ENCODE data around the gene MSH3.
"Not testable (repeated sequence)": the region's sequence is repeated elsewhere in the genome, so short reads cannot be mapped to it uniquely, and the experiment has no call there.

MSH3 gene

DNA sequence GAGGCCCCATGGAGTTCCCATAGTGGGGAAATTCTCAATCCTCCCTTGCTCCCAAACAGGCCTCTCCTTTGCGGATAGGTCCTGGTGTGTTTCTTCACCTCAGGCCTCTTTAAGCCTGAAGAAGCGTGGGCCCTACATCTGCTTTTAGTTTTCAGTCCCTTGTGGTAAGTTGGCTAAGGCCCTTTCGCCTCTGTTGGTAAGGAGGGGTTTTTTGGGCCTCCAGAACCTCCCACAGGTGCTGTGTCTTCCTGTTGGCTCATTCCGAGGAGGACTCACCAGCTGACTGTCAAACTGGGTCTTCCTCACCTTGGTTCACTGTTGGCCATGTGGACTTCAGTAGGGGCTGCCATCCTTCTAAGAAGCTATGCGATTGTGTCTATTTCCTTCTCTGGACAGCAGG lies 56.8 kb downstream of the MSH3 start:
- DNase-seq, result no peak

DNA sequence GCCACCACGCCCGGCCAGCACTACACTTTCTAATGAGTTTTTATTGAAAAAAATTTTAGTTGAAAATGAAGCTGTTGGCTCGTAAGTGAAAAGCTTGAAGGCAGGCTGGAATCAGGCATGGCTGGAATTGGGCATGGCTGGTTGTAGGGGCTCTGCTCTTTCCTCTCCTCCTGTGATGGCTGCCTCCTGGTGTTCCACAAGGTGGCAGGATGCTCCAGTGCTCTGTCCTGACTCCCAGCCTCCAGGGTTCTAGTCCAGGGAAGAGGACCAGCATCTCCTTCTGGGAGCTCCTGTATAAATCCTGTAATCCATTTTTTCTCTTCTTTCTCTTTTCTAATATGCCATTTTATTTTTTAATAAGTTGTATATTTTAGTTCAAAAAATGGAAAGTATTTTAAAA lies 57.5 kb downstream of the MSH3 start:
- no peak for DNase-seq

DNA sequence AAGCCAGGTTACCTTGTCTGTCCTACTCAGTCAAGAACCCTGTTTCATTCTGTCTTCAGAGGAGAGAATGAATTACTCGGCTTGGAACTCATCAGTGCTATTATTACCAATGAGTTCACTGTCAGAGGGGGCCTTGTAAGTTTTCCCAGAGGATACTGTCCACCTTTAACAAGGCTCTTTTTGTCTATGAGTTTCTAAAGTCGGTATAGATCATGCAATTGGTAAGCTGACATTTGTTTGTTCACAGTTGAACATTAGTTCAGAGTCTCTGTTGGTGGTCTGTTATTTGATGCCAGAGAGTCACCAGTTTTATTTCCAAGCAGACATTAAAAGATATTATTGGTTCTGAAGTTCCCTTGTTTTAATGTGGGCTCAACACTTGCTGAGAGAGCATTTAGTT lies 58.5 kb downstream of the MSH3 start:
- DNase-seq, result no peak

DNA sequence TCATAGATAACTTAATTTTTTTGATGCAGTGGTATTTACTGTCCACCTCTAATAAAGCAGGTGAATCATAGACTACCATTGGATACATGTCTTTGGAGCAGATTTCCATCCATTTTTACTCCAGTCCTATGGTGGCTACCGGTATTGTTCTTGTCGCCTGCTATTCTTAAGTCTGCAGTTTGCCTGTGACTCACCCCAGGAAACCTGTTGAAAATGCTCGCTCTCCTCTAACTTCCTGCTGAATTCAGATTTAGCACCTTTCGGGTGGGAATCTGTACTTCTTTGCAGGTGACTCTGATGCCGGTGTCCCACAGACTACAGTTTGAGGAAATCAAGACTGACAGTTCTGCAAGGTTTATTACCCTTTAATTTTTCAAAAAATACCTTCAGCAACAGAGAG lies 59.2 kb downstream of the MSH3 start:
- no peak for DNase-seq

DNA sequence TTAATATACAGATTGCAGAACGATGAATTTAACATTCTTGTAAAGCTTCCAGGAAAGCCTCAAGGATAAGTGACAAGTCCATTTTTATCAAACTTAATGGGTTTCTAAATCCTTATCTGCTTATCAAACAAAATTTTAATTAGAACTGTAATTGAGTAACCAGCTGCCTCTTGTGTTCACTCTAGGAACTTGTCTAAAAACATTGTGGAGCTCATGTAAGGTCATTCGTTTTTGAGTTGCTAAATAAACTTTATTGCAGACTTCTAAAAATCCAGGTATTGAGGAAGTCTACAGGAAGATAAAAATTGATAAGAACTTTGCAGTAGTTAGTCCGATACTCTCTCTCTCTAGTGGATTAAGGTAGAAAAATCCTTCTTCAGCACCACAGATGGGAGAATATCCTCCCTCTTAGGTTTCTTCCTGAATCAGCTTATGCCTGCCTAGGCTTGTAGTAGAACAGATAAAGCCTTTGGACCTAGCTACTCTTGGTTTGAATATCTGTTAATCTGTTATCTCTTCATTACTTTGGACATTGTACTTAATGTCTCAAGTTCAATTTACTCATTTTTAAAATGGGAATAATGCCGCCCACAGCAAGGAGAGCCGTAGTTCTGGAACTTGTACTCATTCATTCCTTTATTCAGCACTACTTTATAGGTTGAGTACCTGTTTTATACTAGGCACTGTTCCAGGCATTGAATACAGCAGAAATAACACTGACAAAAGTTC lies 60.3 kb downstream of the MSH3 start:
- no peak for DNase-seq

DNA sequence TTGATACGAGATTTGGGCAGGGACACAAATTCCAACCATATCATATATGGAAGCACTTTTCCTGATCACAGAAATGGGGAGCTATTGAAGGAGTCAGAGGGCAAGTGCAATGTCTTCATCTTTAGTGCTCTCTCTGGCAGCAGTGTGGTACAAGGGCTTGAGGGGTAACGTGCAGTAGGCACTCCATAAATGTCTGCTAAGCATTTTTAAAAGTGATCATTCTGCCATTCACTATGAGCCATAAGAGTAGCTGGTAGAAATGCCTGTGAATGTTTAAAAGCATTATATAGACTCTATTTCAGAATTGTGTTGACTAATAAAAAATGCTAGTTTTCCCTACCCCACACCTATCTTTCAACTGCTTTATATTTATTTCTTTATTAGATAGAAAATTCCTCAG lies 61.4 kb downstream of the MSH3 start:
- DNase-seq, result no peak

DNA sequence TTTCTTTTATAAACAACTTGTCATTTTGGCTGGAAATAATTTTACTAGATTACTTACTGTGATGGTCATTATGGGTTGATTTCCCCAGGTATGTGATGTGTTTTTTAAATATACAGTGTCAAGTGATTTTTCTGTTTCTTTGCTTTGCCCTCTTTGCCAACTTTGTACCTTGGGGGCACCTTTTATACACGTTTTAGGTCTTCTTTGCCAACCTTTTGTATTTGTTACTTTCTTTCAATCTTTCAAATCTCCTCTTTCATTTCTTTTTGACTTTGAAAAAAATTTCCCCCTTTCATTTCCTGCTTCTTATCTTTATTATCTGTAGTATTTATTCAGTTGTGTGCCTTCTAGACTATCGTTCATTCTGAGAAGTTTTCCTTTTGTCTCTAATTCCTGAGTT lies 65.7 kb downstream of the MSH3 start:
- DNase-seq, result no peak

DNA sequence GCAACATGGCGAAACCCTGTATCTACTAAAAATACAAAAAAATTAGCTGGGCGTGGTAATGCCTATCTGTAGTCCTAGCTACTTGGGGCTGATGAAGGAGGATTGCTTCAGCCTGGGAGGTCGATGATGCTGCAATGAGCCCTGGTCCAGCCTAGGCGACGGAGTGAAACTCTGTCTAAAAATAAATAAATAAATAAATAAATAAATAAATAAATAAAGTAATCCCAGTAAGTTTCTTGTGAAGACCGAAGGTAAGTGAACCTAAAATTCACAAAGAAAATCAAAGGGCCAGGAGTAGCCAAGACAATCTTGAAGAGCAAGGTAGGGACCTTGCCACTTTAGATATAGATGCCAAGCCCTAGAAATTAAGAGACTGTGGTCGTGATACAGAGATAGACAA lies 68.5 kb downstream of the MSH3 start:
- no peak for DNase-seq

DNA sequence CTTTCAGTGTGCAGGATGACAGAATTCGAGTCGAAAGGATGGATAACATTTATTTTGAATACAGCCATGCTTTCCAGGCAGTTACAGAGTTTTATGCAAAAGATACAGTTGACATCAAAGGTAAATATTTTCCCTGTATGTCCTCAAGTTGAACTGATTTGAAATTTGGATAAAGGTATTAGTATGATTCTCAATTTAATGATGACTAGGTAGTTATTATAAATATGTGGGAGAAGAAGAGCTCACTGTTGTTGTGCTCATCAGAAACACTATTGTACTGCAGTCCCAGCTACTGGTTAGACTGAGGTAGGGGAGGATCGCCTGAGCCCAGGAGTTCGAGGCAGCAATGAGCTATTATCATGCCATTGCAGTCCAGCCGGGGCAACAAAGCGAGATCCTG lies 71.0 kb downstream of the MSH3 start:
- DNase-seq, result no peak

DNA sequence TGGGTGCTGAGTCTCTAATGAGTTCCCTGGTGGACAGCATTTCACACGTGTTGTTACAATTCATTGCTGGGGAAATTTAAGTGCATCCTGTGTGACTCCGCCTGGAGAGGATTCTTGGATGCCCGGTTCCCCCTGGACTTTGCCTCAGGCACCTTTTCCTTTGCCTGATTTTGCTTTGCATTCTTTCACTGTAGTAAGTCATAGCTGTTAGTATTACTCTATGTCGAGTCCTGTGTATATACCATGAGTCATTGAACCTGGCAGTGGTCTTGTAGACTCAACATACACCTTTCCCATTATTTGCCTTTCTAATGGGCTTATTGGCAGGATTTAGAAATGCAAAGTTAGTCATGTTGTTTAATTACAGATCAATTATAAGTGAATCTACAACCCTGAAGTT lies 82.3 kb downstream of the MSH3 start:
- DNase-seq, result no peak

DNA sequence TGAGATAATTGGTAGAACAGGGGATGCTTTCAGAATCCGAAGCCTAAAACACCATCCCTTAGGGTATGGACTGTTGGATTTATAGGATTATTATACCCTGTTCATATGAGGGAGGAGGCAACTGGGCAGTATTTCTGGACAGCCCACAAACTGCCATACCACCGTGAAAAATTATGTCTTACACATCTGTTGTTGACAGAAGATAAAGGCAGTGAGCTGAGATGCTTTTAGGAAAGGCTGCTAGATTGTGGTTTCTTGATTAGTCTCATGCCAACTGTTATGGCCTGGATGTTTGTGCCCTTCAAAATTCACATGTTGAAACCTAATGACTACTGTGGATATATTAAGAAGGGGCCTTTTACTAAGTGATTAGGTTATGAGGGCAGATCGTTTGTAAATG lies 84.0 kb downstream of the MSH3 start:
- no peak for DNase-seq

DNA sequence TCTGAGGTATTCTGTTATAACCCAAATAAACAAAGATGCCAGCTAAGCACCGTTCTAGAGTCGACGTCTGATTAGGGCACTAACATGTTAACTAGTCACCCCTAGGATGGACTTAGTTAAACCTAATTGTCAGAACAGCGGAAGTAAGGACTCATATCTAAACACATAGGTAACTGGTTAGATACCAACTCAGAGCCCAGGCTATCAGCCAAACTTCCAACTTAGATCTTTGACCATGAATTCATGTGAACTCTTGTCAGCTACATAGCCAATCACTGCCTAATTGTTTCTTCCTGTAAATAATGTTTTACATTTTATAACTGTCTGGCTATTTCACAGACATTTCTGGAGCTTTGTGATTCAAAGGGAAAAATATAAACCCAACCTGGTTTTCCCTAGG lies 84.6 kb downstream of the MSH3 start:
- DNase-seq, result no peak

DNA sequence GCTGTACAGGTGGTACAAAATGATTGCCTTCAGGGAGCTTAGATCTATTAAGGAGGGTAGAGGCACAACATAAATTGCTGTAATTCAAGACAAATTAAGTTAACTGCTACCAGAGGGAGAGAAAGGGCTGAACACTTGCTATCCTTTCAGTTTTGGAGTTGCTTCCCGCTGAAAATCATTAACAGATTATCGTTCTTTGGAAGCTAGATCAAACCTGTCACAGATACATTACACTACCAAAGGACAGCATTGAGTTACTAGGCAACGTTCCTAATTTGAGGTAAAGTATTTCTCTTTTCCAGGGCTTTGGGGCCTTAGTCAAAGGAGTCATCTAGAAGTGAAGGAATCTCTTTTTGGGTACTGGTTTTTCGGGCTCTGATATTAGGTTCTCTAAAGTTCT lies 85.0 kb downstream of the MSH3 start:
- no peak for DNase-seq

DNA sequence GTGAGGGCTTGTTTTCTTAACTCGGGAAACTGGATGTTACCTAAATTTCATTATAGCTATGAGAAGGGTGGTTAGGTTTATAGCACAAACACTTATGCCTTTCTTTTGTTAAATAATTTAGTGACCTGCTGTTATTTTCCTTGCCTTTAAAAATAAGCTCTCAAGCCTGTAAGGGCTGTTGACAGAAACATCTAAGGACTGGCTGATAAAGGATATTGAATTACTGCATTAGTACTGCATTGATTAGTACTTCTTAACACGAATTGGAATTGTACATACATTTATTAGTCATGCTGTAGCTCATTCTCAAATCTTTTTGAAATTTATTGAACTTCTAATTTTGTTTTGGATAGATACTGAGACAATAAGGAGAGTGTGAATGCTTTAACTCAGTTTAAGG lies 85.4 kb downstream of the MSH3 start:
- no peak for DNase-seq

DNA sequence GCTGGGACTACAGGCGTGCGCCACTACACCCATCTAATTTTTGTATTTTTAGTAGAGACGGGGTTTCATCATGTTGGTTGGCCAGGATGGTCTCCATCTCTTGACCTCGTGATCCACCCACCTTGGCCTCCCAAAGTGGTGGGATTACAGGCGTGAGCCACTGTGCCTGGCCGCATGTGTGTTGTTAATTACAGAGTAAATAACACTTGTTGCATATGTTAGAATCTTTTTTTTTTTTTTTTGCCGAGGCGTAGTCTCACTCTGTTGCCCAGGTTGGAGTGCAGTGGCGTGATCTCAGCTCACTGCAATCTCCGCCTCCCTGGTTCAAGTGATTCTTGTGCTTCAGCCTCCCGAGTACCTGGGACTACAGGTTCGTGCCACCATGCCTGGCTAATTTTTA lies 86.0 kb downstream of the MSH3 start:
- not testable (repeated sequence) for DNase-seq

DNA sequence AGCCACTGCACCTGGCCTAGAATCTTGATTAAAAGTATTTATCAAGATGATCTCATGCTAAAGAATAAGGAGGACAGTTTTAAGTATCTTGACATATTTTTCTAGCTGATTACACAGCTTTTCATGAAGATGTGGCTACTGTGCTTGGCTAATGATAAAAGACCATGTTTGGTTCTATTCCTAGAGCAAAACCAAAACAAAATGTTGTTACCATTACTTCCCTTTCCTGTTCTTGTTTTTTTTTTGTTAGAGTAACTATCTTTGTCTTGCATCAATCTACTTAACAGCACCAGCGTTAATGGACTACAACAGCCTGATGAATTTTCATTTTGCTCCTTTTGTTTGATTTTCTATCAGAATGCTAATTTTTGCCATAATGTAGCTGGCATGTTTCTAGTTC lies 86.5 kb downstream of the MSH3 start:
- DNase-seq, result peak; percentile 10

DNA sequence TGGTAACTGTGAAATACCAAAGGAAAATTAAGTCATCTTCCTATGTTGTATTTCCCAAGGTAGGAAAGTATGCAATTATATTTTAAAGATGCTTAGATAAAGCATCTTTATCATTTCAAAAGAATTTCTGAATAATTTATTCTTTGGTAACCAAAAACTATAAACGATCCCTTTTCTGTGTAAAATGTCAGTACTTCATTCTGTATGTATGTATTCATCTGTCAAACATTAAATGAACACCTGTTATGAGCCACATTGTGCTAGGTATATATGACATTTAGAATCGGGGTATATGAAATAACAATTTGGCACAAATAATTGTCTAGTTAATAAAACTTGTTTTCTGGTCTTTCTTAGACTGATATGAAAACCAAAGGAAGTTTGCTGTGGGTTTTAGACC lies 89.7 kb downstream of the MSH3 start:
- no peak for DNase-seq

DNA sequence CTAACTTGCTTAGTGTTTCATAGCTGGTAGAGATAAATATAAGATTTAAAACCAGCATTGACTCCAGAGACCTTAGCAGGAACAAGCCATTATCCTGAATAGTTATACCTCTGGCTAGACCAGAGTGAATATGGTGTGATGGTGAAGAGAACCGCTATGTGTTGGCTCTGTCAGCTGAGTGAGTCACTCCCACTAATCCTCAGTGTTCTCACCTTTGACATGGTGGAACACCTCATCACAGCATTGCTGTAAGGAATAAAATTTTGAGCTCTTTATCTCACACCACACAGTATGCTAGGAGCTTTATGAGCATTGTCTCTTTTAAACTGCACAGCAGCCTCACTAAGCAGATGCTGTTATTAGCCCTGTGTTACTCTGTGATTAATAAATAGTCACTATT lies 91.0 kb downstream of the MSH3 start:
- no peak for DNase-seq

DNA sequence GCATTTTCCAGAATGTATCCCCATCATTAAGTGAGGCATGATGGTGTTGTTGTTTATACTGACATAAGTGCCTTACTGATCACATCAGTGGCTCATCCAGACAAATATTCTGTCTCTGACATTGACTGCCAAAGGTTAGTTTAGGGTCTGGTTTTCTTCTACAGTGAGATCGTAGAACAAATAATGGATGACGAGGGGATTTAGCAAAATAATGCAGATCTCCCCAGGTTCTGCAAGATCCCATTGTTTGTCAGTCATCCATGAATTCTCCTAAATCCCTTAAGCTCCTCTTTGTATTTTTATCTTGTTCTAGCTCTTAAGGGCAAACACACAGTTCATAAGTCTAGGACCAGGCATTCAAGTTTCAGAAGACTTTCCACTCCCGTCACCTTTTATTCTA lies 93.5 kb downstream of the MSH3 start:
- DNase-seq, result no peak

DNA sequence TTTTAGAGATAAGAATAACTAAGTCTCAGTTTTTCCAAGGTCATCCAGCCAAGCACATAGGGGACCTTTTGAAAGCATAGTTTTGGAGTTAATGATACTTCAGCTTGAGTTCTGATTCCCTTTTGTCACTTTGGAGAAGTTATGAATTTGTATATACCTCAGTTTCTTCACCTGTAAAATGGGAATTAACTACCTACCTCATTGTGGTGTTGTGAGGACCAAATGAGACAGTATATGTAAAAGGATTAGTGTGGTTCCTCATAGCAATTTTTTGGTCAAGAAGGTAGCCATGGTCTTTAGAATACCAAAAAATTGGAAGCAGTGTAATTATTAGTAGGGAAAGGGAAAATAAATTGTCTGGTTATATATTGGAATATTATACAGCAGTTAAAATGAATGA lies 98.0 kb downstream of the MSH3 start:
- DNase-seq, result no peak

DNA sequence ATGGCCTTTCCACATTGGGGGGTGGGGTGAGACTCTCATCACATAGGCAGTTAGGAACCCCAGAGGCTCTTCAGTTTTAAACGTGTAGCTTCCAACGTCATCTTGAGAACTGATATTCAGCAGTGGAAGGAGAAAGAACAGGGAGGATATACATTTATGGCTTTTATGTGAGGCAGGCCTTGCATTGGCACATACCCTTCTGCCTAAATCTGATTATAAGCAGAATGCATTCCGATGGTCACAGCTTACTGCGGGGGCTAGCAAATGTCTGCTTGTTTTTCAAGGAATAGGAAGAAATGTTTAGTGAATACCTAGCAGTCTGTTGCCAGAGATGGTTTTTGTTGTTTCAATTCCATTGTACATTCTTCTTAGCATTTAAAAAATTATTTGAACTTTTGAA lies 99.3 kb downstream of the MSH3 start:
- no peak for DNase-seq

DNA sequence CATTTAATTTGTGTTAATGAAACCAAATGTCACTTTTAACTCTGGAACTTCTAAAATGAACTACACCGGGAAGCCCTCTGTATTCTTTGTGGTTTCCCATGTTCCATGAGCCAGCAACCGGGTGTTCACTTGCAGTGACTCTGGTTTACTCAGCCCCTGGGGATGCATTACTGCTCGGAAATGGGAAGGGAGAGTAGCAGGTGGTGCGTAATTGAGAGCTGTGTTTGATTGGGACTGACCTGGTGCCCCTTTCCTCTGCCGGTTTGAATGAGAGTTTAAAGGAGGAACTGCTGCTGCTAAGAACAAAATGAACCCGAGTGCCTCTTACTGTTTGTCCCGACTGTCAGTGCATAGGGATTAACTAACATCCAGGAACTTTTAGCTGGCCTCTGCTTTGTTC lies 100.4 kb downstream of the MSH3 start:
- DNase-seq, result no peak

DNA sequence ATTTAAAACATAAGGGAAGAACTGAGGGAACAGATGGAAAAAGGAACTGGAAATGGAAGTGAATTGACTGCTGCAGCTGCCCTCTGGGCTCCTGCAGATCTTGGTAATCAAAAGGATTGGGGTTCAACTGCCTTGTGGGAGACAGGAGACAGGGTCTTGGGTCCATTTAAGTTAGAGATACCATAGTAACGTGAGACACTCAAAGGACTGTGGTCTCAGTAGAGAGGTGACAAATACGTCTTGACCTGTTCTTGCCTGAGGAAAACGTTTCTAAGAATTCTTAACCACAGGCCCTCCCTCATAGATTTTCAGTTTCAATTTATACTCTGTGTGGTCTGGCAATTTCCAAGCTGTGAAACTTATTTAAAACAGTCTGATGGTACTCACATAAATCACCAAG lies 101.2 kb downstream of the MSH3 start:
- peak; percentile 76 for DNase-seq

DNA sequence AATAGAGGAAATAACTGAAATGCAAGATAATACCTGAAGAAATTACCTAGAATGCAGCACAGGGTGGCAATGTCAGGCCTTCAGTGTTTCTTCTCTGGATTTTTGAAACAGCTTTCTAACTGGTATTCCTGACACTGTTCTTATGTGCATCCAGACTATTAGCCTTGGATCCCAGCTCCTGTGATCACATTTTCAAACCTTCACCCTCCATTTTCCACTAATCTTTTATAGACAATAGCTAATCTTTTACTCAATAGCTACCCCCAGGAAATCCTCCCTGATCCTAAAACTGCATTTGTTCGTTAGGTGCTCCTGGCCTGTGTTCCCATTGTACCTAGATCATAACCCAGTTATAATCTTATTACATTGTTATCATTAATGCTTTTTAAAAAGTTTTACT lies 101.8 kb downstream of the MSH3 start:
- peak; percentile 15 for DNase-seq

DNA sequence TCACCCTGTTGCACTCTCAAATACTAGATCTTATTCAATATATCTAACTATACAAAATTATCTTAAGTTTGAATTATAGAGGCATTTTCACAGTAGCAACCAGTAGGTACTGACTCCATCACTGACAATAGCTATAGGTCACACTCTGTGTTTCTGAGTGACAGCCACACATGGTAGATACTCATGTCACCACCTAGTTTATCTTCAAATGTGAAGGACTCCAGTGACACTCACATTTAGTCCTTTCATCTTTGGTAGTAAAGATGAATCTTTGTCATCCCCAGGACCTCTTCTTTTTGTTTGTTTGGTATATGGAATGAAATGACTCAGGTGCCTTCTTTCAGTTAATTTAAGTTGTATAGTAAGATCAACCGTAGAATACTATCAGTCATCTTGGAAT lies 102.8 kb downstream of the MSH3 start:
- no peak for DNase-seq
